Activated CD8-positive, alpha-beta memory T cell treated with anti-CD3 and anti-CD28 coated beads, Interleukin-2, amount 50 U/mL, for 1 hour (primary cell): Measurements from ENCODE around the gene NAA60.

Experiments used
- DNase-seq: peaks from one replicate; pipeline ENCODE4 v3.0.0-alpha.2; 2020; ENCODE audit errors: extremely low read depth

Gene NAA60

GRCh38 chr16:3443108-3444031, at the start of gene NAA60, which contains the start of gene ZNF597:
Gene NAA60 (plus strand): TSS chr16:3443680. CDS start chr16:3476228, 32,548 bp downstream.
Gene ZNF597 (minus strand): TSS chr16:3443504. CDS start chr16:3443153, 351 bp downstream.
- DNase-seq = peak; percentile 64

GRCh38 chr16:3400446-3400778, 43.1 kb upstream of the NAA60 start:
- no peak for DNase-seq

DNA sequence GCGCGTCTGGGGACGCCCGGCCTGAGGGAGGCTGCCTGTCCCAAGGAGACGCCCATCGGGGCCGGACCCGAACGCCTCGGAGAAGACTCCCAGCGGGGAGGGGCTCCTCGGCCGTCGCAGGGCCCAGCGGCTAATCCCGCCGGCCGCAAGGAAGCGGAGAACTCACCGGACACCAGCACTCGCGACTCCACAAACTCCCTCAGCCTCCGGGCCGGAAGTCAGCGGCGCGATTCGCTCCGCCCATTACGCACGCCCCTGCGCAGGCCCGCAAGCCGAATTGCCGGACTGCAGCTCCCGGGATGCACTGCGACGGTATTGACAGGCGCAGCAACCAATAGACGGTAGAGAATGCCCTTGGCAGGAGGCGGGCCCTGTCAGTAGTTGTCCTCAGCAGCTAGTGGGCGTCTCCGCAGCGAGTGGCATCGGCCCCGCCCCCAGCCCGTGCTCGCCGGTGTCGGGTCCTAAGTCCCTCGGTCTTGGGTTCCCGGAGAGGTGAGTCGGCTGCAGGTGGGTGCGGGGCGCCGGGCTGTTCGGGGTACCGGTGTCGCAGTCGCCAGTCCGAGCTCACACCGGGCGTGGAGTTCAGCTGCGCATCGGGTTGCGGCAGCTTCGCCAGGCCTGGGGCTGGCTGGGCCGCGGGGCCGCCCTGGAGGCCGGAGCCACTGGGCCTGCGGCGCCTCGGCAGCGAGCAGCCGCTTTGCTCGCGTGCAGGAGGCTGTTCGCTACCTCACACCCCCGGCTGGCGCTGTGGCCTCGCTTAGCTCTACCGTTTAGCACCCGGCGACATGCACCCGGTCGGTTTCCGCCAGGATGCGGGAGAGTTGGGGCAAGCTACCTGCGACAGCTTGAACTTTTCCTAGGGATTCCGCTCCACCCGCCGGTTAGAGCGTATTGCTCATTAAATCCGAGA, 42.4 kb upstream of the NAA60 start, which contains the start of the genes ZNF174 and ZSCAN32:
ZNF174 (plus strand) TSS at position 437 of the 910 bp plus-strand sequence. CDS start 790 bp downstream, outside the sequence.
ZSCAN32 (minus strand) TSS at position 226 of the 910 bp plus-strand sequence. CDS start 3,447 bp downstream, outside the sequence.
- peak; percentile 96 for DNase-seq

DNA sequence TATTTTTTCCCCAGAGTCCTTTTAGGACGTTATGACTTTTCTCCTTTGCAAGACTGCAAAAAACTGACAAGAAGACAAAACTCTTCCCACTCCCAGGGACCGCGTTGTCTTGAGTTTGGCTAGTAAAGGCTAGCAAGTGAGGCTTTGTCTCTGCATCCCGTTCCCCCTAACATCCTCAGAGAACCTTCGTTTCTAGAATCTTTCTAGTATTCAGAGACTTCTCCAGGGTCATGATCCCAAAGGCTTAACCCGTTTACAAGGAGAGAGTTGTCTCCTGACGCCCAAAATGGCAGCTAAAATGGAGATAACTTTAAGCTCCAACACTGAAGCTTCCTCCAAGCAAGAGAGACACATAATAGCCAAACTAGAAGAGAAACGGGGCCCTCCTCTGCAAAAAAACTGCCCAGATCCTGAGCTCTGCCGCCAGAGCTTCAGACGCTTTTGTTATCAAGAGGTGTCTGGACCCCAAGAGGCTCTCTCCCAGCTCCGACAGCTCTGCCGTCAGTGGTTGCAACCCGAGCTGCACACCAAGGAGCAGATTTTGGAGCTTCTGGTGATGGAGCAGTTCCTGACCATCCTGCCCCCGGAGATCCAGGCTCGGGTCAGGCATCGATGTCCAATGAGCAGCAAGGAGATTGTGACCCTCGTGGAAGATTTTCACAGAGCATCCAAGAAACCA, 41.6 kb upstream of the NAA60 start:
- DNase-seq = no peak

DNA sequence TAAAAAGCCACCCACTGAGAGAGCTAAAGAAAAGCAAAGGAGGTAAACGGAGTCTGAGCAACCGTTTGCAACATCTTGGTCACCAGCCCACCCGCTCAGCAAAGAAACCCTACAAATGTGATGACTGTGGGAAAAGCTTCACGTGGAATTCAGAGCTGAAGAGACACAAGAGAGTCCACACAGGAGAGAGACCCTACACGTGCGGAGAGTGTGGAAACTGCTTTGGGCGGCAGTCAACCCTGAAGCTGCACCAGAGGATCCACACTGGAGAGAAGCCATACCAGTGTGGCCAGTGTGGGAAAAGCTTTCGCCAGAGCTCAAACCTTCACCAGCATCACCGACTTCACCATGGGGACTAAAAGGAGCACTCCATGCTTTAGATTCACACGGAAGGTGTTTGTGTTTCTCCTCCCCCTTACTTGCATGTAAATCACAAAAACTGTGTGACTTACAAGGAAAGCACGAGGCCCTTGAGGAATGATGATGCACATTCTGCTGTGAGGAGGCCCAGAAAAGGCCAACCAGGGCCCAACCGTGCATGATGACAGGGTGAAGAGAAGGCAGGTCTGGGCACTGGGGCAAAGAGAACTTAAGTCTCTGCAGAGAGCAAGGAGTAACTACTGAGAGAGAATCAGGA, 34.8 kb upstream of the NAA60 start:
- DNase-seq = no peak

DNA sequence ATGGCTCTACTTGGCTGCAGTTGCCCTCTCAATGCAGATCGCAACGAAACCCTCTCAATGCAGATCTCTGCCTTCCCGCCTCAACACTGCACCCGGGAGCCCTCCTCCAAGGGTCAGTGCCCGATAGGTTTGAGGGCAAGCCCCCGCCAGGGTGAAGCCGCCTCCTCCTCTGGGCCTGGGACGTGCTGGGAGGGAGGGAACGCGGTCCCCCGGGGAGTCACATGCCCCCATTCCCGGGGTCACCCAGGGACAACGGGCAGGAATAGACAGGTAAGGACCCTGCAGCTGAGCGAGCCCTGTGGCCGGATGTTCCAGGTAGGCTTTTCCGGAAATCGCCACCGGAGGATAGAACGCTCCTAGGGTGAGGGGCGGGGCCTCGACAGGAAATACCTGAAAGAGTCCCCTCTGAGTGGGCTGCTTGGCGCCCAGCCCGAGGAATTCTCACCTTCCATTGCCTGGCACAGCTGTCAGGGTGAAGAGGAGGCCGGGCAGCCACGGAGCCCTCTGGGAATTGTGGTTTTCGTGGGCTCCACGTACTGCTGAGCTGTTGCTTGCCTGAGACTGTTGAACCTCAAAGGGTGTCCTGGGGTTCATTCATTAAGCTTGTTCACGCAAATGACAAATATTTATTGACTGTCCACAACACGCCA, 29.6 kb upstream of the NAA60 start:
- DNase-seq = no peak

- DNase-seq = no peak
Observed at GRCh38 chr16:3431779-3432219, 11.7 kb upstream of the NAA60 start.

GRCh38 chr16:3434373-3434772, 9.1 kb upstream of the NAA60 start:
- no peak for DNase-seq

GRCh38 chr16:3439637-3440036, 3.8 kb upstream of the NAA60 start:
- DNase-seq = no peak

GRCh38 chr16:3444032-3444388, 530 bp downstream of the NAA60 start:
- no peak for DNase-seq

DNA sequence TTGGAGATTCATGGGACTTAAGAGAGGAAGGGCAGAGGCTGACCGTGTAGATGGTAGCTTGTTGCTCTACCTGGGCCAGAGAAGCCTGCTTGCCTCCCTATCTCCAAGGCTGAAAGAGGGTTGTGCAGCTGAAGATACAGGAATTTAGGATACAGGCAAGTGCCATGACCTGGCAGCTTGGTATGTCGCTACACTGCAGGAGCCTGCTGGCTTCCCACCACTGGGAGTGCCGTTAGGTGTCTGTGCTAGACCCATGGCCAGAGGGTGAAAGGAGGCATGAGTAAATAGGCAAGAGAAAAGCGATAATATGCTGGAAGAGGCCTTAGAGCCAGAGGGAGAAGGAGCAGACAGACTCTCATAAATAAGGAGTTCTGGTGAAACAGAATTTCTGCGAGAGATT, 10.6 kb downstream of the NAA60 start:
- DNase-seq = no peak

DNA sequence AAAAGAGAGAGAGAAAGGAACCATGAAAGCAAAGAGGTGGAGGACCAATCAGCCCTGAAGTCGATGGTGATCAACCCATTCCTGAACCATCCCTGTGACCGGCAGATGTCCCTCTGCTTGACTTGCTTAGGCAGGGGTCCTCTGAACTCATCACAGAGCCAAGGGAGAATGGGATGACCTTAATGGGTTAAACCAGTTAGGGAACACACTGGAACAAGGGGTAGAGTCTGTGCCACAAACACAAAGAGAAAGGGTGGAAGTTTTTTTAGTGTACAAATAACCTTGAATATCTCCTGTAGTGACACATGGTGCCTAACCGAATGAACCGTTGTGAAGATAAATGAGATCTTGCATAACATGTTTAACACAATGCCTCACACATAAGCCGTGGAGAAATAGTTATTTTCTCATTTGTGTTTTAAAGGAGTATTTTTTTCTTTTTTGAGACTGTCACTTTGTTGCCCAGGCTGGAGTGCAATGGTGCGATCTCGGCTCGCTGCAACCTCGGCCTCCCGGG, 11.2 kb downstream of the NAA60 start:
- no peak for DNase-seq

GRCh38 chr16:3457434-3458252, 14.2 kb downstream of the NAA60 start:
- DNase-seq = peak; percentile 61

DNA sequence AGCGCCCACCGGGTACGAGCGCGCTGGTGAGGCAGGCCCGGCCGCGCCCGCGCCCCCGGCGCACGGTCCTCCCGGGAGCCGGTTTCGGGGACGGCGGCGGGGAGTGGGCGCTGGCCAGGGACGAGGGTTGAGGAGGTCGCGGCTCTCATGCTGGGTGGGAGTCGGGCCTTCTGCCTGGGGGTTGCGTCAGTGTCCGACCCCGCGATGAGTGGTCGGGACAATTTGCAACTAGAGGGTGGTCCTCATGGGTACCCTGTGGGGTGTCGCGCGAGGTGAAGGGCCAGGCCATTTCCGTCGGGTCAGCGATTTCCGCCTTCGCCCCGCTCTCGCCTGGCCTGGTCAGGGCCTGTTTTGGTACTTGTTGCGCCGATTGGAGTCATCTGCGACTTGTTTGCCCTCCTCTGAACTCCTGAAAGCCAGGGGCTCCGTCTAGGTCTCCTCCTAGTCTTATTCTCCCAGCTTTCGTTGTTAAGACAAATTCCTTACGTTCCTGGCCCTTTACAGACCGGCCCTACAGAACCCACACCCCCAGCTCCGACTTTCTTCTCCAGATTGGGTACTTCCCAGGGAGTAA, 14.9 kb downstream of the NAA60 start:
- DNase-seq = no peak

GRCh38 chr16:3458852-3459361, 15.4 kb downstream of the NAA60 start:
- no peak for DNase-seq

DNA sequence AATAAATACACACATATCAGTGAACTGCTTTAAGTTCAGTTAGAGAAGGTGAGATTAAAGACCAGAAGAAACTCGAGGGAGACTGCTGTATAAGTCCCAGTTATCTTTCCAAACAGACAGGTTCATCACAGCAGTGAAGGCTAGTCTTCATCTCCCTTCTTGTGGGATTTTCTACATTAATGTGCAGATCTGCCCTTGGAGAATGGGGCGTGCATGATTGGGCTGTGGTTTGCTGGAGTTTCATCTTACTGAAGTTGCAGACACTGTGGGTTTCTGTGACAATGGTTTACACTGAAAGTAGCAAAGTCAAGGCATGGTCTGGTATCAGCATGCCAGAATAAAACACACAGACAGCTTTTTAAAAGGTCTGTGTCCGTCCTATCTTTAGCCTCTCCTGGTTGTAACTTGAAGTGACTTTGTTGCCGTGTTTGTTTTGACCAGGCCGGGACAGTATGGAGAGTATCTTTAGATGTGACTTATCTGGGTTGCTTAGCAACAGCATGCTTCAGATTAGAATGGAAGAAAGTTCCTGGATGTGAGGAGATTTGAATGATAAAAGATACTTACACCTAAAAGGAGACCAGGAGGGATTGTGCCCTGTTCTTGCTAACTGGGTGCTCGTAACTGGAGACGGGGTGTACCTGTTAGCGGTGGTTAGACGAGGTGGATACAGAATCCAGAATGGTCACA, 16.1 kb downstream of the NAA60 start:
- DNase-seq = no peak

GRCh38 chr16:3460121-3460520, 16.6 kb downstream of the NAA60 start:
- DNase-seq = no peak

DNA sequence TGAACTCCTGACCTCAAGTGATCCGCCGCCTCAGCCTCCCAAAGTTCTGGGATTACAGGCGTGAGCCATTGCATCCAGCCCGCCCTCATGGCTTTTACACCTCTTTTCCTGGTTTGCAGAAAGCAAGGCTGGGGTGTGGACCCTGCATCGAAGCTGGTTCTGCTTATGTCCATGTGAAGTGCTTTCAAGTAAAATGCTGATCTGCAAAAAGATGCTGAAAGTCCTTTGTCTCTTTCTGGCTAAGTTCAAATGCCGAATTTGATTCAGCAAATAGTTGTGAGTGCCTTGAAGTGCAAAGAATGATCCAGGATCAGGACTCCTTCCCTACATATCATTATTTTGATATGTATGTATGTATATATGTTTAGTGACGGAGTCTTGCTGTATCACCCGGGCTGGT, 17.1 kb downstream of the NAA60 start:
- DNase-seq = no peak
